Measurements from ENCODE around the gene ZNF766.
"Not testable (repeated sequence)": the region's sequence is repeated elsewhere in the genome, so short reads cannot be mapped to it uniquely, and the experiment has no call there.

Gene ZNF766

GRCh38 chr19:52269338-52270261 lies at the start of gene ZNF766:
ZNF766 (plus strand) TSS chr19:52269587; CDS start chr19:52269614, 27 bp downstream.
- DNase-seq (ENCODE audit: low read depth, low spot score) = peak; percentile 98

DNA sequence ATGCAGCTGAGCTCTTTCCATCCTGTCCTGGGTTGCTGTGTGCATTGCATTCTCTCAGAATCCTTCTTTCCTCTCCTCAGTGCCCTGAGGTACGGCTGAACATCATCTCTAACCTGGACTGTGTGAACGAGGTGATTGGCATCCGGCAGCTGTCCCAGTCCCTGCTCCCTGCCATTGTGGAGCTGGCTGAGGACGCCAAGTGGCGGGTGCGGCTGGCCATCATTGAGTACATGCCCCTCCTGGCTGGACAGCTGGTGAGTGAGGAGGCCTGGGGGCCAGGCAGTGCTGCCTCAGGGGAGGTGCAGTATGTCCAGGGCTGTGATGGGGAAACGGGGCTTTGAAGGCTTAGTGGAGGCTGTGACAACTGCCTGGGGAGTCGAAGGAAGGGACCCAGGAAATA lies 49.8 kb upstream of the ZNF766 start:
- DNase-seq (ENCODE audit: low read depth, low spot score) = no peak

- no peak for DNase-seq (ENCODE audit: low read depth, low spot score)
Observed at GRCh38 chr19:52221031-52221430, 48.4 kb upstream of the ZNF766 start.

DNA sequence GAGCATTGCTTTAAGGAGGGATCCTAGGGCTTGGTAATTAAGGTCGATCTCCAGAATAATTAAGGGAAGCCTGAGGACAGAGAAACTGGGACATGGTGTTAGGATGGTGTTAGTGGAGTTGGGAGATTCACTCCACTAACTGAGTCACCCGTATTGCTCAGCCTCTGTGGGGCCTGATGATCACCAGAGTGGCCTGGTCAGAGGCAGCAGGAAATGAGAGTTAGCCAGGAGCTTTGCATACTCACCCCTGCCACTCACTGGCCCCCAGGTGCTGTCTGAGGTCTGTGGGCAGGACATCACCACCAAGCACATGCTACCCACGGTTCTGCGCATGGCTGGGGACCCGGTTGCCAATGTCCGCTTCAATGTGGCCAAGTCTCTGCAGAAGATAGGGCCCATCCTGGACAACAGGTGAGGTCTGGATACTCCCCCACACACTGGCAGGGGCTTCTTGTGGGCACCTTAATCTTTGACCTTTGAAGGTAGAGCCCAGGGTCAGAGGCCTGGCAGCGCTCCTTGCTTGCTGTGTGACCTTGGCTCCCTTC lies 47.5 kb upstream of the ZNF766 start:
- no peak for DNase-seq (ENCODE audit: low read depth, low spot score)

DNA sequence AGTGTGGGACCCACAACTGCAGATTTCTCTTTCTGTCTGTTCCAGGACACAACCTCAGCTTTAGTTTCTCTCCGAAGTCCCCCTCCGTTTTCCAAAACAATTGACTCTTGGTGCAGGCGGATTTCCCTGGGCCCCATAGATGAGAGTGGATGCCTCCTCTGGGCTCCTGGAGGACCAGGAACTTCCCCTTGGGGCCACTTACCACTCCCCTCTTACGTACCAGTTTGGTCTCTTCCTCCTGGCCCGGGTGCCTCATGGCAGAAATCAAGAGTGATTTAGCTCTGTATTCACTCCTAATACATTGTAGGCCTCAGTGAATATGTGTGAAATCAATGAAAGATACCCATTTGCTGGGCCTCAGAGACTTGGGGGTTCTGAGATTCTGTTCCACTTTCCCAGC lies 45.2 kb upstream of the ZNF766 start:
- DNase-seq (ENCODE audit: low read depth, low spot score) = no peak

GRCh38 chr19:52226652-52227051 lies 42.7 kb upstream of the ZNF766 start:
- no peak for DNase-seq (ENCODE audit: low read depth, low spot score)

- DNase-seq (ENCODE audit: low read depth, low spot score) = no peak
Observed at GRCh38 chr19:52227196-52227940, 42.0 kb upstream of the ZNF766 start.

- no peak for DNase-seq (ENCODE audit: low read depth, low spot score)
Observed at GRCh38 chr19:52227980-52228379, 41.4 kb upstream of the ZNF766 start.

- DNase-seq (ENCODE audit: low read depth, low spot score) = no peak
Observed at GRCh38 chr19:52229524-52229923, 39.9 kb upstream of the ZNF766 start.

DNA sequence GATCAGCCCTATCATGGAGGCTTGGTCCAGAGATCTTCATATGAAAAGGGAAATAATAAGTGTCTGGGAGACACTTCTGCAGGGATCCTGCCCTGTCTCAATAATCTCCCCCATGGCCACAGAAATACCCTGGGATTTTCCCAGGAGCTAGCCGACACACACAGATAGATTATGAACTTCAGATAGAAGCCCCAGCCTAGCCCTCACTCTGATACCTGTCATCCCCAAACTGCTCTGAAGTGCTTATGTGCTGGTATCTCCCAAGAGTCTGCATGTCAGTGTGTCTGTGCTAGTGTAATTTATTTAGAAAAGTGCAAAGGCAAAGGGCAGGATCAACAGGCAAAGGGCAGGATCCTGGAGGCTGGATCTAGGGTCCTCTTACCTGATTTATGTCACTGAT lies 38.7 kb upstream of the ZNF766 start:
- no peak for DNase-seq (ENCODE audit: low read depth, low spot score)

DNA sequence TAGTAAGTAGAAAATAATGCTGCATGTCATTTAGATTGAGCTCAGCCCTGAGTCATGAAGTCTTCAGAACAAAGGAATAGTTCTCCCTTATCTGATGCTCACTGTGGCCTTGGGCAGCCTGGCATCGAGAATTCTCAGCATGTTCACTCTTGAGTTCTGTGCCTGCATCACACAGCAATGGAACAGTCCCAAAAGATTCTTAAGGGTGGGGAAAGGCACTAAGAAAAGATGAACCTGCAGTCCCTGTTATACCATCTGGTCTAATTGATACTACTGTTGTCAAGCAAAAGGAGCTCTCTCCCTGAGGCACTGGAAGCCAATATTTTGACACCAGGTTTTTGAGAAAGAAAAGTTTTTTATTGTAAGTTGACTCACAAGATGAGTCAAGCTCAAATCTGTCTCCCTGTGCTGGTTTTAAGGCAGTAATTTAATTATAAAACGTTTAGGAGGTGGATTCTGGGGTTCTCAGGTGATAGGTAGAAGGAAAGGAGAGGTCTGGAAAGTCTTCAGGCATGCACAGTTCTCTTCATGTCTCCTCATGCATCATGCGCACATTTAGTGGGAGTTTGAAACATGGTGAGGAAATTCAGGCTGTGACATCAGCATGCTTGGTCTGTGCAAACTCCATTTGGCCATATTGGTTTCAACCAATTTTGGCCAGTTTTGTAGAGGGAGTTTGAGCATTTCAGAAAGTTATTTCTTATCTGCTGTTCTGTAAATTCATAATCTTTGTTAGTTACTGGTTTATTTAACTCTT lies 38.1 kb upstream of the ZNF766 start:
- no peak for DNase-seq (ENCODE audit: low read depth, low spot score)

DNA sequence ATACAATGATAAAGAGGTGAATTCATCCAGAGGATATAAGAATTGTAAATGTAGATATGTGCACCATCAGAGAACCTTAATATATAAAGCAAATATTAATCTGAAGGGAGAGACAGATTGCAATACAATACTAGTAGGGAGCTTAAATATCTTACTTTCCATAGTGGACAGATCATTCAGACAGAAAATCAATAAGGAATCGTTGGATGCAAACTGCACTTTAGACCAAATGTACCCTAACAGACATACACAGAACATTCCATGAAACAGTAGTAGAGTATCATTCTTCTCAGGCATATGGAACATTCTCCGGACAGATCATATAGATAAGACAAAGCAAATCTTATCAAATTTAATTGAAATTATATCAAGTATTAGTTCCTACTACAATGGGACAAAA lies 35.0 kb upstream of the ZNF766 start:
- DNase-seq (ENCODE audit: low read depth, low spot score) = no peak

DNA sequence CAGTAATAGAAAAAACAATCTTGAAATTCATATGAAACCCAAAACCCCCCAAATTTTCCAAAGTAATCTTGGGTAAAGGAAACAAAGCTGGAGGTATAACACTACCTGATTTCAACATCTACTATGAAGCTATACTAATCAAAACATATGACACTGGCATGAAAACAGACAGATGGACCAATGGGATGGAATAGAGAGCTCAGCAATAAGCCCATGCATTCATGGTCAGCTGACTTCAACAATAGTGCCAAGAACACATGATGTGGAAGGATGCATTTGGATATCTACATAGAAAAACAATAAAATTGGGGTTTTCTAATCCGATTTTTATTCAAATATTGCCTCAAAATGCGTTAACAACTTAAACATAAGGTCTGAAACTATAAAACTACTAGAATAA lies 32.2 kb upstream of the ZNF766 start:
- no peak for DNase-seq (ENCODE audit: low read depth, low spot score)

GRCh38 chr19:52237771-52238400 lies 31.5 kb upstream of the ZNF766 start:
- DNase-seq (ENCODE audit: low read depth, low spot score) = no peak

- no peak for DNase-seq (ENCODE audit: low read depth, low spot score)
Observed at GRCh38 chr19:52244021-52244420, 25.4 kb upstream of the ZNF766 start.

- DNase-seq (ENCODE audit: low read depth, low spot score) = peak; percentile 11
Observed at GRCh38 chr19:52248241-52248640, 21.1 kb upstream of the ZNF766 start.

GRCh38 chr19:52258426-52258825 lies 11.0 kb upstream of the ZNF766 start:
- DNase-seq (ENCODE audit: low read depth, low spot score) = no peak

- DNase-seq (ENCODE audit: low read depth, low spot score) = not testable (repeated sequence)
Observed at GRCh38 chr19:52265556-52265955, 3.8 kb upstream of the ZNF766 start.

DNA sequence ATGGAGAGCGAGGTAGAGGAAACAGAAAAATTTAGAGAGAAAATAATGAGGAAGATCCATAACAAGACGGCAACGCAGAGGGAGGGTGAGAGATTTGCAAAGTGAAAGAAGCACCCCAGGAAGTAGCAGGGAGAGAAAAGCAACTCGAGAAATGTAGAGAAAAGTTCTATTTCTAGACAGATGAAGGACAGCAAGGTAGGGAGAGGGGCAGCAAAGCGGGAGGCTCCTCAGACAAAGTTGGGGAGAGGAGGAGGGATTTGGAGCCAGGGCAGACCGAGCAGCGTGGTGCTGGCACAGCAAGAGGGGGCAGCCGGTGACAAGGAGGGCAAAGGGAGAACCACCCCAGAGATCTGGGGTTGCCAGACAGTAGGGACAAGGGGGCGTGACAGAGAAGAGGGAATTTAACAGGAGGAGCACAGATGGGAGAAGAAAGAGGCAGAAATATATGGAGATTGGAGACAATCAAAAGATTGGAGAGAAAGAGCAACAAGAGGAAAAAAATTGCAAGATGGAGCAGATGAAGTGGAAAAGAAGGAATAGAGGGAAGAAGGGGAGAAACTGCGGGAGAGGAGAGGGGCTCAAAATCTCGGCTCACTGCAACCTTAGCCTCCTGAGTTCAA lies 989 bp downstream of the ZNF766 start:
- DNase-seq (ENCODE audit: low read depth, low spot score) = no peak

DNA sequence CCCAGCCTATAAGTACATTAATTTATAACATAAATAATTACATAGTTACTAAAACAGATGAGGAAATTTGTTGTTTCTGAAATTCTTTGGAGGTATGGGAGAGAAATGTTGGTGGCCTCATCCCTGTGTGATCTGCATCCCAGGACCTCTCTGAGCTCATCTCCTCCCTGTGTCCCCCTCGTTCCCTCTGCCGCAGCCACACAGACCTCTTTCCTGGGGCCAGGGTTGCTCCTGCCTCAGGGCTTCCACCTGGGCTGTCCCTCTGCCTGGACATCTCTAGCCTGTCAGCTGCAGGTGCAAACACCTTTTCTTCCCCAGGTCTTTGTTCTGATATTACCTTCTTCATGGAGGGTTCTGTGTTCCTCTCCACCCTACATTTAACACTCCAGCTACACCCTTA lies 3.9 kb downstream of the ZNF766 start:
- DNase-seq (ENCODE audit: low read depth, low spot score) = no peak

- DNase-seq (ENCODE audit: low read depth, low spot score) = no peak
Observed at GRCh38 chr19:52274191-52274590, 4.8 kb downstream of the ZNF766 start.
